DND-41 (cell line): Measurements from ENCODE around the gene AGAP9.
"Not testable (repeated sequence)": the region's sequence is repeated elsewhere in the genome, so short reads cannot be mapped to it uniquely, and the experiment has no call there.

Source experiments
- EZH2 ChIP-seq: IDR thresholded peaks from 3 replicates; pipeline ENCODE4 v1.6.1; 2012; ENCODE audit warnings: borderline replicate concordance, low read depth, mild to moderate bottlenecking, moderate library complexity, low read length, inconsistent platforms; ENCODE audit not compliant: severe bottlenecking
- TF ChIP-seq, protein P1 (sequence below): IDR thresholded peaks from 2 replicates; pipeline ENCODE4 v1.5.1; 2012; ENCODE audit warnings: borderline replicate concordance, low read length, moderate library complexity, mild to moderate bottlenecking; ENCODE audit not compliant: poor library complexity, severe bottlenecking; ENCODE audit errors: extremely low read depth

DNA sequence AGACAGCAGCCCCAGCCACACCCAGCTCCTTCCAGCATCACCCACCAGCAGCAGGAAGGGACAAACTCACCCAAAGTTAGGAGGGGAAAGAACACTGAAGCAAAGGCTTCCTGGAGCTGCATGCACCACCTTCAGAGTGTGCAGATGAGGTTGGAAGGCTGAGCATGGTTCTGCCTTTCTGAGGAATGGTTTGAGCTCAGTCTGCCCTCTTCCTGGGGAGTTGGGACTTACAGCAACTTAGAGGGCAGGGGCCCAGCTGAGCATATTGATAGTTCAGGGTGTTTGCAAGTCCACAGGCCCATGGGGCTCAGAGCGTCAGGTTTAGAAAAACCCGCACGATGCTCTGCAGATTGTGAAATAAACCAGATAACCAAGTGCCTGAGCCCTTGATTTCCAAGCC, 43.3 kb downstream of the AGAP9 start:
- TF ChIP-seq, protein P1, sequence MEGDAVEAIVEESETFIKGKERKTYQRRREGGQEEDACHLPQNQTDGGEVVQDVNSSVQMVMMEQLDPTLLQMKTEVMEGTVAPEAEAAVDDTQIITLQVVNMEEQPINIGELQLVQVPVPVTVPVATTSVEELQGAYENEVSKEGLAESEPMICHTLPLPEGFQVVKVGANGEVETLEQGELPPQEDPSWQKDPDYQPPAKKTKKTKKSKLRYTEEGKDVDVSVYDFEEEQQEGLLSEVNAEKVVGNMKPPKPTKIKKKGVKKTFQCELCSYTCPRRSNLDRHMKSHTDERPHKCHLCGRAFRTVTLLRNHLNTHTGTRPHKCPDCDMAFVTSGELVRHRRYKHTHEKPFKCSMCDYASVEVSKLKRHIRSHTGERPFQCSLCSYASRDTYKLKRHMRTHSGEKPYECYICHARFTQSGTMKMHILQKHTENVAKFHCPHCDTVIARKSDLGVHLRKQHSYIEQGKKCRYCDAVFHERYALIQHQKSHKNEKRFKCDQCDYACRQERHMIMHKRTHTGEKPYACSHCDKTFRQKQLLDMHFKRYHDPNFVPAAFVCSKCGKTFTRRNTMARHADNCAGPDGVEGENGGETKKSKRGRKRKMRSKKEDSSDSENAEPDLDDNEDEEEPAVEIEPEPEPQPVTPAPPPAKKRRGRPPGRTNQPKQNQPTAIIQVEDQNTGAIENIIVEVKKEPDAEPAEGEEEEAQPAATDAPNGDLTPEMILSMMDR = not testable (repeated sequence)
- TF ChIP-seq EZH2 = not testable (repeated sequence)
